ENCODE data around the gene CSNK1A1. TPM values are rescaled to one million over a fixed set of nuclear protein-coding genes. Genes with fewer than 3 reads are reported as not detected.

CSNK1A1 gene
- total RNA-seq, 4 donors from 2014 or later: 273 to 365 (median 320) TPM

DNA sequence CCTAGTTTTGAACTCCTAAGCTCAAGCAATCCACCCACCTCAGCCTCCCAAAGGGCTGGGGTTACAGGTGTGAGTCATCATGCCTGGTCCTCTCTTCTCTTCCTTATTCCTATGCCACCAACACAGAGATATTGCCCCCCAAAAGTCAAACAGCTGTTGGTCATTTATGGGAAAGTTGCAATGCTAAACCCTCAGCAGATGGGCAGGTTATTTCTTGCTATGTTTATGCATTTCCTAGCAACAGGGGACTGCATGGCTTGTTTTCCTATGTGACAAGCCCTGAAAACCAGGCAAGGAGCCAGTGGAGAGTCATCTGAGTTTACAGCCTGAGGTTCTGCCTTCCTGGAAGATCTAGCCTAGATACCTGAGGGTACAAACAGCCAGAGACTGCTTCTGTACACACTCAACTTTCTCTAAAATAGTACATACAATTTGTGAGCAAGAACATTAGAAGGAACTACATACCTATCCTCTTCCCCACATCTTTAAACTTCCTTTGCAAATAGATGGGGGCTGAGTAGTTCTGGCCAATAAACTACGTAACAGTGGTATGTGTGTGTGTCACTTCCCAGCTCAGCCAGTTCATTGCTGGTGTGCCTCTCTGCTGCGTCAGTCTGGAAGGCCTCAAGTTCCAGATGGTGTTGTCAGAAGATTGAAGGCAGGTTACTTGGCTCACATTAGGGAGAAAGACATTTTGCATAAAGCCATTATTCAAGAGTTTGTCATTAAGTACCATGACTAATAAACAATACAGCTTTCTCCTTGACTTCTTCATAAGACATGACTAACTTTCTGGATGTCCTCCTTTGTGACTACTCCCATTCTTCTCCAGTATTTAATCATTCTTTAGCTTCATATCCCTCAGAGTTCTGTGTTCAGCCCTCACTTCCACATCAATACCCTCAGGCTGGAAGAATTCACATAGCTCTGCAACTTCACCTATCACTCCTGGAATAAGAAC is 65.3 kb downstream of the CSNK1A1 start:
- no peaks in the 10 kb centered on the region for H3K36me3 ChIP-seq
- H3K9me3 ChIP-seq: no peaks in the 10 kb centered on the region
- no peak overlapping the region for H3K4me3 ChIP-seq
- 5% methylated on average over 2 of the region's 2 CpGs for WGBS
- peak in 1 of 2 donors; percentile 20 for TF ChIP-seq POLR2A (IDR thresholded peaks at IDR 0.05)
- TF ChIP-seq, protein P1, sequence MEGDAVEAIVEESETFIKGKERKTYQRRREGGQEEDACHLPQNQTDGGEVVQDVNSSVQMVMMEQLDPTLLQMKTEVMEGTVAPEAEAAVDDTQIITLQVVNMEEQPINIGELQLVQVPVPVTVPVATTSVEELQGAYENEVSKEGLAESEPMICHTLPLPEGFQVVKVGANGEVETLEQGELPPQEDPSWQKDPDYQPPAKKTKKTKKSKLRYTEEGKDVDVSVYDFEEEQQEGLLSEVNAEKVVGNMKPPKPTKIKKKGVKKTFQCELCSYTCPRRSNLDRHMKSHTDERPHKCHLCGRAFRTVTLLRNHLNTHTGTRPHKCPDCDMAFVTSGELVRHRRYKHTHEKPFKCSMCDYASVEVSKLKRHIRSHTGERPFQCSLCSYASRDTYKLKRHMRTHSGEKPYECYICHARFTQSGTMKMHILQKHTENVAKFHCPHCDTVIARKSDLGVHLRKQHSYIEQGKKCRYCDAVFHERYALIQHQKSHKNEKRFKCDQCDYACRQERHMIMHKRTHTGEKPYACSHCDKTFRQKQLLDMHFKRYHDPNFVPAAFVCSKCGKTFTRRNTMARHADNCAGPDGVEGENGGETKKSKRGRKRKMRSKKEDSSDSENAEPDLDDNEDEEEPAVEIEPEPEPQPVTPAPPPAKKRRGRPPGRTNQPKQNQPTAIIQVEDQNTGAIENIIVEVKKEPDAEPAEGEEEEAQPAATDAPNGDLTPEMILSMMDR (IDR thresholded peaks at IDR 0.05): no peak
- TF ChIP-seq EP300 (IDR thresholded peaks at IDR 0.05): peak; percentile 94
- peak; percentile 5 to 84 (median 62) for TF ChIP-seq POLR2AphosphoS5 (IDR thresholded peaks at IDR 0.05)
- peak in 1 of 2 donors; percentile 90 for DNase-seq (ENCODE audit: low spot score in 2 of 2)
- peaks cover 79% of the 10 kb centered on the region for H3K4me1 ChIP-seq
- peak overlapping the region; percentile 94 for H3K27ac ChIP-seq
- no peaks in the 10 kb centered on the region for H3K27me3 ChIP-seq

DNA sequence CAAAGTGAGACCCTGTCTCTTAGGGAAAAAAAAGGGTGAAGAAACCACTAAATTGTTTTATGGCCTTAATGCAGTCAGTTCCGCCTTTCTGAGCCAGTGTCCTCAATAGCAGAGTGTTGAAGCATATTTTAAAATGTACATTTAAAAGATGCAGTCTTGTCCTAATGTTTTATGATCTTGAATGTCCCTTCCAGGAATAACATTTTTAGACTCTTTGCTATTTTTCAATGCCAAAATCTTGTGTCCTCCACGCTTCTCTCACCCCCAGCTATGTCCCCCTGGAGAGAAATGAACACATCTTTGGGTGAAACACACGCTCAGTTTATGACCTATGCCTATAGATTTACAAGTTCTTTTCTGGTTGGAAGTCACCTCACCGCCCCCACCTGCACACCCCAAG is 69.8 kb downstream of the CSNK1A1 start:
- WGBS: 67% methylated on average over 4 of the region's 4 CpGs

DNA sequence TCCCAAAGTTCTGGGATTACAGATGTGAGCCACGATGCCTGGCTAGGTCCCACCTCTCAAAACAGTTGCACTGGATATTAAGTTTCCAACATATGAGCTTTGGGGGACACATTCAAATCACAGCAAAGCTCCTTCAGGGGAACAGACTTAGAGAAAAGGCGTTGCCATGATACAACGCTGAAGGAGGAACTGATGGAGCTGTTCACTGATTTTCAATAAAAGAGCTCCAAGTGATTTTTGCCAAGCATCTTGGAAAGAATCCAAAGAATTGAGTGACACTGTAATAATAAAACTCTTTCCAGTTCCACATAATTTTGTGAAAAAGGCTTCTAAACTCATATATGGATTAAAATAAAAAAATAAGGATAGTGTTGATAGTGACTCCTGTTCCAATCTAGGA is 72.5 kb downstream of the CSNK1A1 start:
- TF ChIP-seq EP300 (IDR thresholded peaks at IDR 0.05): no peak
- no peak for TF ChIP-seq POLR2A (IDR thresholded peaks at IDR 0.05)
- no peak for TF ChIP-seq POLR2AphosphoS5 (IDR thresholded peaks at IDR 0.05)
- TF ChIP-seq, protein P1 (IDR thresholded peaks at IDR 0.05): no peak
- no peak for DNase-seq (ENCODE audit: low spot score in 2 of 2)
- H3K4me3 ChIP-seq: no peak overlapping the region
- no peaks in the 10 kb centered on the region for H3K27me3 ChIP-seq
- H3K36me3 ChIP-seq: no peaks in the 10 kb centered on the region
- H3K4me1 ChIP-seq: peaks cover 38% of the 10 kb centered on the region
- no peak overlapping the region for H3K27ac ChIP-seq
- H3K9me3 ChIP-seq: no peaks in the 10 kb centered on the region
- 61% methylated on average over 3 of the region's 3 CpGs for WGBS

More for the DNA sequence above, 69.8 kb downstream of the CSNK1A1 start:
- Histone ChIP-seq H3K4me3 (no peak overlapping the region), H3K36me3 (no peaks in the 10 kb centered on the region), H3K4me1 (peaks cover 46% of the 10 kb centered on the region), H3K27me3 (no peaks in the 10 kb centered on the region), H3K27ac (no peak overlapping the region), H3K9me3 (no peaks in the 10 kb centered on the region)
- no peak for DNase-seq (ENCODE audit: low spot score in 2 of 2)
- TF ChIP-seq EP300 (IDR thresholded peaks at IDR 0.05): no peak
- no peak for TF ChIP-seq POLR2A (IDR thresholded peaks at IDR 0.05)
- TF ChIP-seq, protein P1 (IDR thresholded peaks at IDR 0.05): no peak
- TF ChIP-seq POLR2AphosphoS5 (IDR thresholded peaks at IDR 0.05): no peak

DNA sequence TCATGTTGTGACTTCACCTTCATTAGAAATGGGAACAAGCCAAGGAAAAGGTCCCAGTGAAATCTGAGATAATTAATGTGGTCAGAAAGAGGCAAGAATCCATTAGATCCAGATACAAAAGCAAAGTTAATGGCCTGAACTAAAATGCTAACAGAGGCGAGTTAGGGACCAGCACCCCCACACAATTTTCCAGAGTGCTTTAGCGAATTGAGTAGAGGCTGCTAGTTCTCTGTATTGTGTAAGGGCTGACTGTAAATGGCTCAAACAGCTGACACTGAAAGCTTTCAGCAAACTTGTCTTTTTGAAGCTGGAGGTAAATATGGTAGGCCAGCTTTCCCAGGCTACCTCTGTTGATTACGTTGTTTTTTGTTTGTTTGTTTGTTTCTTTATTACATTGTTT is 75.5 kb downstream of the CSNK1A1 start:
- Histone ChIP-seq H3K4me1 (peaks cover 41% of the 10 kb centered on the region), H3K27me3 (no peaks in the 10 kb centered on the region), H3K4me3 (no peak overlapping the region), H3K36me3 (no peaks in the 10 kb centered on the region), H3K27ac (no peak overlapping the region), H3K9me3 (no peaks in the 10 kb centered on the region)
- WGBS: 92% methylated on average over 3 of the region's 3 CpGs
- no peak for TF ChIP-seq POLR2A (IDR thresholded peaks at IDR 0.05)
- TF ChIP-seq, protein P1 (IDR thresholded peaks at IDR 0.05): no peak
- no peak for TF ChIP-seq EP300 (IDR thresholded peaks at IDR 0.05)
- no peak for TF ChIP-seq POLR2AphosphoS5 (IDR thresholded peaks at IDR 0.05)
- no peak for DNase-seq (ENCODE audit: low spot score in 2 of 2)

DNA sequence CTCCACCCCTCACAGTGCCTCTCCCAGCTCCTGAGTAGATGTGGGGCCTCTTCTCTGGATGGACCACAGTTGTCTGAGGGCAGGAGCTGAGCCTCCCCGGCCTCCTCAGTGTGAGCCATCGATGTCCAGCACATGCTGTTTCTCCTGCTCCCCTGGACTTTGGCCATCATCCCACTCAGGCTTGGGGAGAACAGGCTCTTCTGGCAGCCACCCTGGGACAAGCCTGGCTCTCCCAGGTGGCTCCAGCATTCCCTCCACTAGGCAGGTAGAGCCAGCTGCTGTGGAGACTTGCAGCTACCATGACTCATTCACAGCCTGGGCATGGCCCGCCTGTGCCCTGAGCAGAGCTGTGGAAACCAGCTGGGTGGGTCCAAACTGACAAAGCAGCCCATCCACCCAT is 77.0 kb downstream of the CSNK1A1 start:
- Histone ChIP-seq H3K36me3 (no peaks in the 10 kb centered on the region), H3K27ac (peak overlapping the region; percentile 83), H3K9me3 (no peaks in the 10 kb centered on the region), H3K4me1 (peaks cover 42% of the 10 kb centered on the region), H3K27me3 (no peaks in the 10 kb centered on the region), H3K4me3 (no peak overlapping the region)
- DNase-seq (ENCODE audit: low spot score in 2 of 2): peak in 1 of 2 donors; percentile 73
- 58% methylated on average over 2 of the region's 3 CpGs for WGBS
- TF ChIP-seq EP300 (IDR thresholded peaks at IDR 0.05) (no peak), POLR2AphosphoS5 (IDR thresholded peaks at IDR 0.05) (peak in 1 of 3 donors; percentile 17)
- TF ChIP-seq, protein P1 (IDR thresholded peaks at IDR 0.05): peak; percentile 6 to 12
